NCI-H69 (cell line): ENCODE results near the gene CAPG.
"Not testable (repeated sequence)": the region's sequence is repeated elsewhere in the genome, so short reads cannot be mapped to it uniquely, and the experiment has no call there.

Experiments
- DNase-seq: peaks from one replicate; lab custom pipeline; 2025; lab: John Stamatoyannopoulos, UW

Gene CAPG

DNA sequence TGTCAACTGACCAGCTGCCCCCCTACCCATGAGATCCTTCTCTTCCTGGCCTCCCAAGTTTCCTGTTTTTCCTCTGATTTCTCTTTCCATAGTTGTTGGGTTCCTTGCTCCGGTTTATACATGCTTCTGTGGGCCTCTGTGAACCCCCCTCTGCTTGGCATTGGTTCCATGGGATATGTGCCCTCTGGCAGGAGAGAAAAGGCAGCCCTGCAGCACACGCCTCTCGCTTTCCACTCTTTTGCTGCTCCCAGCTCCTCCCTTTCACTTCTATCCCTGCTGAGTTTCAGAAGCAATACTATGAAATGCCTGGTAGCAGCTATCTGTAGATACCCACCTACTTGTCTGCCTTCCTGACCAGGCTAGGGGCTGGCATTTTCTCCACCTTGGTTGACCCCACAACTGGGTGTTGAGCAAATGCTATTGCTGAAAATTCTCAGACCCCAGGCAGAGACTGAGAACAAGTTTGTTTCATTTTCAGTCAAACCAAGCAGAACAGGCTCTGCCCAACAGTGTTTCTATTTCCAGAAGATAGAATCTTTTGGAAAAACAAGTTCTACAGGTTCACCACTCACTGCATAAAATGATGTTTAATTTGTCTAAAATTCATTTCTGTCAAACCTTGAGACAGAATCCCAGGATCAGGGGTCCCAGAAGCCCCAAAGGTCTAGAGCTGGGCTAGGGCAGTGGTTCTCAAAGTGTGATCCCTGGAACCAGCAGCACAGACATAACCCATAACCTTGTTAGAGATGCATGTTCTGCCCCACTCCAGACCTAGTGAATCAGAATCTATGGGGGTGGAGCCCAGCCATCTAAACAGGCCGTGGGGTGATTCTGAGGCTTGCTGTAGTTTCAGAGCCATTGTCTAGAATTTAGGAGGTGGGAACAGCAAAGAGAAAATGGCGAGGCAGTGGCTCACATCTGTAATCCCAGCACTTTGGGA is 13.4 kb downstream of the CAPG start:
- DNase-seq = no peak

DNA sequence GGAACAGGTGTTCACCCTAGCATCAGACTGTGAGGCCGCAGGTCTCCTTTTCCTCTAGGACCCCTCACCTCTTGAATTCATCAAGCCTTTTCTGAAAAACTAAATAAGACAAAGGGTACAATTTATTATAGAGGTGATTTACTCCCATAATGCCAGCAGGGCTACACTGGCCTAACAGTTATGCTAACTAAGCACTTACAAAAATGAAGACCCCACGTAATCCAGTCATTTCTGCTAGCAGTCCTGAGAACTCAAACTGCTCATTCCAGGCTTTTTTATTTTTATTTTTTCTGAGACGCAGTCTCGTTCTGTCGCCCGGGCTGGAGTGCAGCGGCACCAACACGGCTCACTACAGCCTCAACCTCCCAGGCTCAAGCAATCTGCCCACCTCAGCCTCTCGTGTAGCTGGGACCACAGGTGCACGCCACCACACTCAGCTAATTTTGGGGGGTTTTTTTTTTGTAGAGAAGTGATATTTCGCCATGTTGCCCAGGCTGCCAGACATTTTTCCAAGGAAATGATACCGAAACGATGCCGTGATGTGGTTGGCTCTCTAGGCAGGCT is 14.2 kb downstream of the CAPG start:
- DNase-seq = no peak

DNA sequence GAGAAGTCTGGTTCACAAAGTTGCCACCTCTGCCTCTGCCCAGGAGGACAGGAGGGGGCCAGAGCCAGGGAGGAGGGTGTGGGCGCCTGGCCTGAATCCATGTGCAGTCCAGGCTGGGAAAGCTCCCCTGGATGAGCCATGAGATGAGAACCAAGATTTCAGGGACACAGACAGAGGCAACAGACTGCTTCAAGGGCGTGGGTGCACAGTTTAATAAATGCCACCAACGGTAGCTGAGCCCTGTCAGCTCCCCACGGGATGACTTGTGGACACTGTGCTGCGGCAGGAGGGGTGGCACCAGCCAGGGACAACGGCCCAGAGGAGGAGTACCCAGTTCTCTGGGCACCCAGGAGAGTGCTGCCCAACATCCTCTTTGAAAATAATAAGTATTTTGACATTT is 15.2 kb downstream of the CAPG start:
- DNase-seq = no peak

DNA sequence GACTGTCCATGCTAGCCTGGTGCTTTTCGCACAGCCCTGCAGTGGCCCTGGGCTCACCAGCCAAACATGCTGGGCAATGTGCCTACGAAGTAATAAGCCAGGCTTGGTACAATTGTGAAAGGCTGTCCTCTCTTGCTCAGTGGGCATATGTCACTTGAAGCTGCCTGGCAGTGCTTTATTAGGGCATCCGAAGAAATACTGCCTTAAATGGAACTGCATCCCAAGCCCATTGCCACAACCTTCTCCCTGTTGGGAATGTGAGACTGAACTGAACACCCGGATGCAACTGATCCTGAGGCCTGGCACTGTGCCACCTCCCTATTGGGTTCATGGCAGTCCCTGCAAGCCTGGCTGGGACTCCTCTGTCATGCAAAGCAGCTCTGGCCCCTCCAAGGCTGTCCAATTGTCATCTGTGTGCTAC is 15.9 kb downstream of the CAPG start:
- no peak for DNase-seq

DNA sequence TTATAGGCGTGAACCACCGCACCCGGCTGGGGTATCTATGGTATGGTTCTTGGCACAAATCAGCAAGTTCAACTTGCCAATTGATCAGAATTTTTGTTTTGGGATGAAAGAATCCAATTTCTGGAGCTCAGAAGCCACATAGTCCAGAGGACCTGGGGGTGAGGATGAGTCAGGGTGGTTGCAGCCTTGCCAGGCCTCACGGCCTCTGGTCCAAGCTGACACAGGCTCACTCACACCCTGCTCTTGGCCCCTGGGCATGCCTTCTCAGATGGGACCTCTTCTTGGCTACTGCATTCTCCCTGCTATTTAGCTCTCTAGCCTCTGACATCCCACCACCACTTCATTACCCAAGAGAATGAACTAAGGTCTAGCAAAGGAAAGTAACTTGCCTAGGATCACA is 16.3 kb downstream of the CAPG start:
- no peak for DNase-seq

DNA sequence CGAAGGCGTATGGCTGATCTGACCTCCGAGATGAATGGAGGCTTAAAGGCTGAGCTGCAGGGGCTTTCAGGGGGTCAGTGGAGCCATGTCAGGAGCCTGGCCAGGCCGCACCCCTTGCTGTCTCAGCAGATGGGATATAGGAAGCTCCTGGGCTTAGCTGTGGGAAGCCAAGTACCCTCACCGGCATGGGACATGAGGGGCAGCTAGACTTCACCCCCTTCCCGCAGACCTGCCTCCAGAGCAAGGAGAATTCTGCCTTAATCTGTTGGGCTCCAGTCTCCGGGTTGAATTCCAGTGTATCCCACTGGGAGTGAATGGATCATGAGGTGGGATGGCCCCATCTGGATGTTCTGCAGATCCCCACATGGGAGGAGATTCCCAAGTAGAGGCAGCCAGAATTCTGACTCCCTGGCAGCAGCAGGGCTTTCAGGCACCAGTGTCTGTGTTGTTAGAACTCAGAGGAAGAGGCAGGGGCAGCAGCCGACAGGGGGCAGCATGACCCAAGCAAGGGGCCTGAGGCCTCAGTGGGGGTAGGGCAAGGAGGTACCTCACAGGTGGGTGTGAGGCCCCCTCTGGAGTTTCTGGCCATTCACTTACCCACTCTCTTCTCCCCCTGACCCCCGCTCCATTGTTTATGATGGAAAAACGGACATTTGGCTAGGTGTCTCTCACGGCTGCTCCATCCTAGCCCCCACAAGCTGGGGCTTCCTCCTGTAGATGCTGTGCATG is 19.1 kb downstream of the CAPG start:
- DNase-seq = peak; percentile 9

DNA sequence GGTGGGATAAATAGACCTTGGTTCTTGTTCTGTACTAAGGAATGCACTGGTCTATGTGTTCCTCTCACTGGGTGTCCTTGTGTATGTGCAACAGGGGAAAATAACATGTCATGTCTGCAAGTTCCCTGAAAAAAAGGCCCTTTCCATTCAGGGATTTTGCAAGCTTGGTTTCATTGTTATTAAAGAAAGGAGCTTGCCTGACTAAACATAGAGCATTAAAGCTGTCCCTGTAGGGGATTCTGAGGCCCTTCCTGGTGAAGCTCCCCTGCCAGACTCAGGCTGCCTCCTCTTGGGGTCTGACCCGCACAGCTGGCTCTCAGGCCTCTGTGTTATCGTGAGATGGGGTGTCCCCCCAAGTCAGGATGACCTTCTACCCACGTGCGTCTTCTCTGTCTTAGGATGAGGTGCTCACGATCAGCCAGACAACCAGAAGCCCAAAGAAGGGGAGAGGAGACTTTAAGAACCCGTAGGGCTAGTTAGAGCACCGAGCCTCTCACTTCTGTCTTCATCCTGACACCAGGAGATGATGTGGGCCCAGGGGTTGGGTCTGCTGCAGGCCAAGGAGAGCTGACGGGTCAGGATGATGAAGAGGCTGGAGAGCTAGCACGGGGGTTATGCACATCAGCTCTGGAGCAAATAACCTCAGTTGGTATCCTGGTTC is 21.2 kb downstream of the CAPG start:
- DNase-seq = no peak

DNA sequence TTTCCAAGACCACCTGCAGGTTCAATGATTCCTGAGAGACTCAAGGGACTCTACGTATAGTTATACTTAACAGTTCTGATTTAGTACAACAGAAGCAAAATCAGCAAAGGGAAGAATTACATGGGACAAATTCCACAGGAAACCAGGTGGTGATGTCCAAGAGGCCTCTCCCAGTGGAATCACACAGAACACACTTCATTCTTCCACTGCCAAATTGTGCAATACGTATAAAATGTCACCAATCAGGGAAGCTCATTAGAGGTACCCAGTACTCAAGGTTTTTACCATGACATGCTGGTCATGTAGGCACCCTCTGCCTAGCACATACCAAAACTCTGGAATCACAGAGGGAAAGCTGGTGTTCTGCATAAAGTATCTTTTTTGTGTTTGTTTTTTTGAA is 22.4 kb downstream of the CAPG start:
- DNase-seq = no peak

DNA sequence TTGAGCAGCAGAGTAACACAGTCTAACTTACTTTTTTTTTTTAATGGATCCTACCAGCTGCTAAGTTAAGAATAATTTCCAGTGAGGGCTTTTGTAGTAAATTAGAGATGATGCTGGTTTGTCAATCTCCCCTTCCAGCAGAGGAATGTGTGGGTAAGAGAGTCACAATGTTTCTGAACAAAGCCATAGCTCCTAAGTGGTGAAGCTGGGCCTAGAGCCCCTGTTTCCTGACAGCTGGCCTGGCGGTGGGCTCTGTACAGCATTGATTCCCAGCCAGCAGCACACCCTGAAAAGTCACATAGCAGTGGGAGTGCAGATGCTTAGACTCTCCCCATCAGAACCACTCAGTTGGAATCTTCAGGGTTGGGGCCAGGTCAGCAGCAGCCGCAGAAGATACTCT is 24.4 kb downstream of the CAPG start:
- DNase-seq = no peak

DNA sequence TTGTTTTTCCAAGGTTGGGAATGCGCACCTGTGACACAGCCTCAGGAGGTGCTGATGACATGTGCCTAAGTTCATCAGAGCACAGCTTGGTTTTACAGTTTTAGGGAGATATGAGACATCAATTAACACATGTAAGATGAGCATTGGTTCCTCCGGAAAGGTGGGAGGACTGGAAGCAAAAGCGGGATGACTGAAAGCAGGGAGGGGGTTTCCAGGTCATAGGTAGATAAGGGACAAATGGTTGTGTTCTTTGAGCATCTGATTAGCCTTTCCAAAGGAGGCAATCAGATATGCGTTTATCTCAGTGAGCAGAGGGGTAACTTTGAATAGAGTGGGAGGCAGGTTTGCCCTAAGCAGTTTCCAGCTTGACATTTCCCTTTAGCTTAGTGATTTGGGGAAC is 26.3 kb downstream of the CAPG start:
- no peak for DNase-seq

DNA sequence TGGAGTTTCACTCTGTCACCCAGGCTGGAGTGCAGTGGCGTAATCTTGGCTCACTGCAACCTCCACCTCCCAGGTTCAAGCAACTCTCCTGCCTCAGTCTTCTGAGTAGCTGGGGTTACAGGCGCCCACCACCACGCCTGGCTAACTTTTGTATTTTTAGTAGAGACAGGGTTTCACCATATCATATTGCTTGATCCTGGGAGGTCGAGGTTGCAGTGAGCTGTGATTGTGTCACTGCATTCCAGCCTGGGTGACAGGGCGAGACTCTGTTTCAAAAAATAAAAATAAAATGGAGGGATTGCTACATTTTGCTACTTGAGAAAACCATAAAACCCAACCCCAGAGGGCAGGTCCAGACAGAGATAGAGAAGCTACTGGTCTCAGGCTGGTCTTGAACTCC is 27.0 kb downstream of the CAPG start:
- DNase-seq = not testable (repeated sequence)

DNA sequence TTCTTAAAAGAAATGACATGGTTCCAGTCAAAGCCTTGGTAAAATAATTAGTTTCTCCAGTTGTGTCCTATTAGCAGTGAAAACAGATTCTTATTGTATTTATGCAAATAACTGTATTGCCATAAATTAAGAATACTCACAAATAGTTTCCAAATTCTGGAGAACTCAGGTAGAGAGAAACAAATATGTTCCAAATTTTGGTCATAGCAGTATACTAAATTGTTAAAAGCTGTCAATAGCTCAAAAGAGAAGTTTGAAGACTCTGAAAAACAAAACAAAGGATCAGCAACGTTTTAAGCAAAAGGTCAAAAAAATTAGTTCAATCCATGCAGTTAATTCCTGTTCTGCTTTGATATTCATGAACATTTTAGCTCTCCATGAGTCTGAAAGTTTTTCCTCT is 30.1 kb downstream of the CAPG start:
- DNase-seq = no peak

DNA sequence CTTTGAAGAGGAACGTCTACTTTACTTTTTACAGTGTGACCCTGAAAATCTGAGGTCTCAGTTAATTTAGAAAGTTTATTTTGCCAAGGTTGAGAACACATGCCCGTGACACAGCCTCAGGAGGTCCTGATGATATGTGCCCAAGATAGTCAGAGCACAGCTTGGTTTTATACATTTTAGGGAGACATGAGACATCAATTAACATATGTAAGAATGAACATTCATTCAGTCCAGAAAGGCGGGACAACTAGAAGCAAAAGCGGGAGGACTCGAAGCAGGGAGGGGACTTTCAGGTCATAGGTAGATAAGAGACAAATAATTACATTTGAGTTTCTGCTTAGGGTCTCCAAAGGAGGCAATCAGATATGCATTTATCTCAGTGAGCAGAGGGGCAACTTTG is 31.9 kb downstream of the CAPG start:
- DNase-seq = no peak

DNA sequence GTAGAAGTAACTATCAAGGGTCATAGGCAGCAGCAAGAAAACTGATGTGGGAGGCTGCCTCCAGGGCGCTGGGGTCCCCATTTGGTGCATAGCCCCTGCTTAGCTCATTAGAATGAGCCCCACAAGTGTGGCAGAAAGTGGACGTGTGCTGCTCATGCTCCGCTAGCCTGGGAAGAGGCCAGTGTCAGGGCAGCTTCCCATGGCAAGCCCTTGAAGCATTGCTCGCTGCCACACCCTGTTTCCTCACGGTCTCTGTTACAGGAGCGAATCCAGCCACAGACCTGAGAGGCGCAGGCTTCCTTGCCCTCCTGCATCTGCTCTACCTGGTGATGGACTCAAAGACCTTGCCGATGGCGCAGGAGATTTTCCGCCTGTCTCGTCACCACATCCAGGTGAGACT is 33.1 kb downstream of the CAPG start:
- DNase-seq = no peak

DNA sequence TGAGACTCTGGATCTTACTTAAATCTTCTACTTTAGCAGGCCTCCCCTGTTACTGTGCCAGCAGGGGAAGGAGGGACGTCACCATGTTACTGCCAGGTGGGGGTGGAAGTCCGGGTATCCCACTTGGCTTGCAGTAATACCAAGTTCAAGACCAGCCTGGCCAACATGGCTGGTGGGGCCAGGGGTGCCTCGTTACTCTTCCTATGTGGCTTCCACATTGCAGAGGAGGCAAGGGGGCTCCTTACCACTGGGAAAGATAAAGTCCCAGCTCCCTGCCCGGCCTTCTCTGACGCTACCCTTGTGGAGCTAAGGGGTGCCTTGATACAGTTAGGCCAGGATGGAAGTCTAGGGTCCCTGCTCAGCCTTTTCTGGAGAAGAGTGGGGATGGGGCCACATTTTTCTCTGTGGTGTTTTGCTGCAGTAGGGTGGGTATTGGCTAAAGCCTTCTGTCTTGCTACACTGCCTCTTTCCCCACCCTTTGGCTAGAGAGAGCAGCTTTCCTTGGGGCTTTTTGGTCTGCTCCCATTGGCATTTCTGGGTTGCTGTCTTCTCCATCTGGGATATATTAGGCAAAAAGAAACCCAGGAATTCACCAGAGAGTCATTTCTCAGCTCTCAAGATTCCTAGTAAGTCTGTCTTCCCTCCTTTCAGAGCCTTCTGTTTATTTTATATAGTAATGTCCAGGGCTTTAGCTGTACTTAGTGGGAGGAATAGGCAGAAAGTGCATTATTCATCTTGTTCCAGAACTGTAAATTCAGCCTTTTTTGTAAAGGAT is 33.7 kb downstream of the CAPG start:
- no peak for DNase-seq

DNA sequence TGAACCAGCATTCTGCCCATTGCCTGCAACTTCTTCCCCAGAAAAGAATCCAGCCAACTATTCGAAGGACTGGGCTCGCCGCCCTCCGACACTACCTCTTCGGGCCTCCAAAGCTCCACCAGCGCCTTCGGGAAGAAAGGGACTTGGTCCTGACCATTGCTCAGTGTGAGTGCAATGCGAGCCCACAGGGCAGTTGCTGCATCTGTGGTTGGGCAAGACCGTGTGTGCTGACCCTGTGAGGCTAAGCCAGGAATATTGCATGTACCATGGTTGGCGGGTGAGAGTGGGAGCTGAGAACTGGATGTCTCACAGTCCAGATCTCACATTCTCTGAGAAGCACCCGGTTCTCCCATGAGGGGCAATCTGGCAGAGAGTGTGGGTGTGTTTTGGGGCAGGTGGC is 39.1 kb downstream of the CAPG start:
- no peak for DNase-seq

DNA sequence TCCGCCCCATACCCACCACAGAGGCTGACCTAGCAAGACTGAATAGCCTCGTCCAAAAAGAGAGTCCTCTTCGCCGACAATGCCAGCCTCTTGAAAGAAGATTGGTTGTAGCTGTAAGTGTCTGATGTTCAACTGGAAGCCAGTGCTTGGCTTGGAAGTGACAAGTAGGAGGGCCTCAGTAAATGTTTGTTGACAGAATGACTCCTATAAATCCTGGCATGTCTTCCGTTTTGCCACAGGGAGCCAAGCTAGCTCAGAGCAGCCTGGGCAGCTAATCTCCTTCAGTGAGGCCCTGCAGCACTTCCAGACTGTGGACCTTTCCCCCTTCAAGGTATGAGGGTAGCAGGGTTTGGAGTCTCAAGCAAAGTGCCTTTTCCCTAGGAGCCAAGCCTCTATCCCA is 40.7 kb downstream of the CAPG start:
- DNase-seq = no peak

DNA sequence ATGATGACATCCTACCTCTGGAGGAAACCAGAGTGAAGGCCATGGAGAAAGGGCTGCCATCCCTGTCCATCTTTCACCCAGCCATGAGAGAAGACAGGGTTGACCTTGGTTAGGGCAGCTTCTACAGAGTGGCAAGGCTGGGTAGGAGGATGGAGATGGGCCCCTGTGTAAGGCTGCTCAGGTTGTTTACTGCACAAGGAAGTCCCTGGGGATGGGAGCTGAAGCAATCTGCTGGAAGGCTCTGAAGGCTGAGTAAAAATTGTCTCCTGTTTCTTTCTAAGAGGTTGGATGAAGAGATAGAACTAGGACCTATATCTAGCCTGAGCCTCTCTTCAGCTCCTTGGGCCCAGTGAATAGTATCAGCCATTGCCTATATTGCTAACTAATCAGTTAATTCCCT is 41.2 kb downstream of the CAPG start:
- DNase-seq = no peak

DNA sequence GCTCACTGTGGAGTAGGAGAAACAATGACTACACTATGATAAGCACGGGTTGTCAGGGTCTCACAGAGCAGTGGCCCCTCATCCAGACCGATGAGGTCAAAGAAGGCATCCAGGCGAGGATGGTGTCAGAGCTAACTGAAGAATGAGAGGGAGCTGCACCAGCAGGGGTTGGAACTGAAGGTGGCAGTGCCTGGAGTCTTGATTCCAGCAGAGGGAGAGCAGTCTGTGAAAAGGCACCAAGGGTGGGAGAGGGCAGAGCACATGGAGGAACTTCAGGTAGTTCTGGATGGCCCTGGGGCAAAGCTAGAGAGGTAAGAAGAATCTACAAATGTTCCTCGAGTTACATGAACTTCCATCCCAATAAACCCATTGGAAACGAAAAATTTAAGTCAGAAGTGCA is 43.0 kb downstream of the CAPG start:
- DNase-seq = no peak

DNA sequence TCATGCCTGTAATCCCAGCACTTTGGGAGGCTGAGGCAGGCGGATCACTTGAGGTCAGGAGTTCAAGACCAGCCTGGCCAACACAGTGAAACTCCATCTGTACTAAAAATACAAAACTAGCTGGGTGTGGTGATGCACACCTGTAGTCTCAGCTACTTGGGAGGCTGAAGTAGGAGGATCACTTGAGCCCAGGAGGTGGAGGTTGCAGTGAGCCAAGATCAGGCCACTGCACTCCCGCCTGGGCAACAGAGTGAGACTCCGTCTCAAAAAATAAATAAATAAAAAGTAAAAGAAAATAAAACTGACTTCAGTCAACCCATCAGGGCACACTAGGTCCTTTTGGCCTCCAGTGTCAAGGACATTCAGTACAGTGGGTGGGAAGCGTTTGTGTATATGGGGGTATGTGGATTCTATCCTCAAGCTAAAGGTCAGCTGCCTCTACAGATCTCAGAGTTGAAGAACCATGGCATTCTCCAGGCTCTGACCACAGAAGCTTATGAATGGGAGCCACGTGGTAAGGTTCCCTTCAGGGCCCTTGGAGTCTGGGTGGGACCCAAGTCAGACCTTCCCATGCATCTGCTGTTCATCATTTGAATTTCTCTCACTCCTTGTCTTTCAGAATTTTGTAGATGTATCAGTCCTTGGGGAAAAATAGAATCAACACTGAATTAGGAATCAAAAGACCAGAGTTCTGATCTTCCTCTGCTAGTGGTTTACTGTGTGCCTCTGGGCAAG is 47.3 kb downstream of the CAPG start:
- DNase-seq = not testable (repeated sequence)

DNA sequence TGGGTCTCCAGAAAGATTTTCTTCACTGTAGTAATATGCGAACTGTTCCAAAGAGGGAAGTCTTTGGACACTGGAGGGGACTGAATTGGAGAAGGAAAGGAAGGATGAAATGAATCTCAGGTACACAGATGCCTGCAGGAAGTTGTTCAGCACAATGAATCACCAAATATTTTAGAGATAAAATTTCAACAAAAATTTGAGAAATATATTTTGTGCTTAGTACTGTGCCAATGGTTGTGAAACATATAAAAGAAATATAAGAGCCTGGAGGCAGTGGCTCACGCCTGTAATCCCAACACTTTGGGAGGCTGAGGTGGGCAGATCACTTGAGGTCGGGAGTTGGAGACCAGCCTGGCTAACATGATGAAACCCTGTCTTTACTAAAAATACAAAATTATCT is 52.4 kb downstream of the CAPG start:
- DNase-seq = no peak
